HCT116 (cell line): ENCODE measurements around the gene PHC1. TPM values are rescaled to one million over a fixed set of nuclear protein-coding genes. Genes with fewer than 3 reads are reported as not detected.

ENCODE experiments used
- ATAC-seq: fragments of 200-7000 bp; cut with Tn5 transposase; 2 replicates; pipeline ENCODE4 v1.9.1; 2020; ENCODE audit warnings: mild to moderate bottlenecking, moderate library complexity
- BruUV-seq: library from RNA; stranded (reverse); fragments of 400-500 nt; replicated peaks from 2 replicates; lab custom pipeline; 2021; lab: Mats Ljungman, UMichigan
- CTCF ChIA-PET: fragments of 300-600 bp; sonication (Branson Sonifier 250); formaldehyde crosslinking; loops from one replicate; lab custom pipeline; 2021; ENCODE audit warnings: antibody characterized with exemption; lab: Charles Lee
- POLR2A ChIA-PET: fragments of 300-600, 350-600 bp; sonication (Branson Sonifier 250); formaldehyde crosslinking; loops from one replicate; lab custom pipeline; 2021; ENCODE audit warnings: antibody characterized with exemption; lab: Charles Lee
- RAD21 ChIA-PET, 2 experiments: fragments of 300-600 bp; sonication (Branson Sonifier 250); formaldehyde crosslinking; loops; one replicate each; lab custom pipeline; 2023; ENCODE audit warnings: low total read pairs in 2 of 2; ENCODE audit not compliant: uncharacterized antibody in 2 of 2, unreplicated experiment in 2 of 2, low non-redundant PET in 1 of 2; lab: Charles Lee
- DNase-seq: peaks from one replicate; pipeline ENCODE4 v3.0.0-alpha.2; 2010; ENCODE audit warnings: low read depth, low spot score
- H2AFZ ChIP-seq: fragments of 200-600 bp; shearing (Covaris generic), sonication (generic); 2 replicates; pipeline ENCODE4 v1.6.1; 2017; ENCODE audit warnings: low read depth, mixed run types, mixed read lengths, antibody characterized with exemption, low read length; ENCODE audit not compliant: poor library complexity, severe bottlenecking
- H3K27ac ChIP-seq: 2 replicates; pipeline ENCODE4 v1.5.1; 2012; ENCODE audit warnings: low read depth, low read length
- H3K27me3 ChIP-seq: fragments of 200-600 bp; sonication (generic); 2 replicates; pipeline ENCODE4 v1.6.1; 2016; ENCODE audit warnings: mixed run types, low read length, mixed read lengths; ENCODE audit not compliant: insufficient read depth
- H3K36me3 ChIP-seq, 2 experiments: fragments of 200-500 bp in 1 of 2; fragments of 200-600 bp in 1 of 2; sonication (Bioruptor generic) in 1 of 2; sonication (generic) in 1 of 2; 2 replicates each; pipeline versions ENCODE4 v1.5.1 to v1.6.1; 2014 to 2016; ENCODE audit warnings: low read length in 2 of 2, inconsistent platforms in 1 of 2, mixed read lengths in 1 of 2, mixed run types in 1 of 2; ENCODE audit not compliant: insufficient read depth in 2 of 2, control insufficient read depth in 1 of 2
- H3K4me1 ChIP-seq, 2 experiments: fragments of 200-600 bp in 1 of 2; sonication (generic) in 1 of 2; 2 replicates each; pipeline versions ENCODE4 v1.5.1 to v1.6.1; 2012 to 2017; ENCODE audit warnings: low read length in 2 of 2, inconsistent platforms in 1 of 2, mild to moderate bottlenecking in 1 of 2, mixed read lengths in 1 of 2, mixed run types in 1 of 2, moderate library complexity in 1 of 2; ENCODE audit not compliant: insufficient read depth in 2 of 2, control insufficient read depth in 1 of 2
- H3K4me2 ChIP-seq: fragments of 200-600 bp; sonication (generic); 2 replicates; pipeline ENCODE4 v1.6.1; 2017; ENCODE audit warnings: mixed run types, low read length, mixed read lengths
- H3K4me3 ChIP-seq, 2 experiments: fragments of 200-600 bp in 1 of 2; sonication (generic) in 1 of 2; replicated peaks in 1 of 2; 2 replicates each; pipeline ENCODE4 v1.5.1; 2011 to 2016; ENCODE audit warnings: low read length in 2 of 2, control low read depth in 1 of 2, low read depth in 1 of 2, mild to moderate bottlenecking in 1 of 2, mixed read lengths in 1 of 2, mixed run types in 1 of 2
- H3K79me2 ChIP-seq: fragments of 200-600 bp; sonication (generic); 2 replicates; pipeline ENCODE4 v1.6.1; 2017; ENCODE audit warnings: mild to moderate bottlenecking, mixed run types, low read length, moderate library complexity, mixed read lengths; ENCODE audit not compliant: insufficient read depth
- H3K9ac ChIP-seq: fragments of 200-600 bp; sonication (generic); 2 replicates; pipeline ENCODE4 v1.6.1; 2016; ENCODE audit warnings: low read length, mixed read lengths
- H3K9me2 ChIP-seq: fragments of 200-600 bp; sonication (generic), shearing (Covaris generic); 2 replicates; pipeline ENCODE4 v1.6.1; 2017; ENCODE audit warnings: mixed run types, mild to moderate bottlenecking, moderate library complexity; ENCODE audit not compliant: insufficient read depth
- H3K9me3 ChIP-seq, 2 experiments: fragments of 200-500 bp in 1 of 2; fragments of 200-600 bp in 1 of 2; sonication (Bioruptor generic) in 1 of 2; sonication (generic) in 1 of 2; 2 replicates each; pipeline ENCODE4 v1.6.1; 2014 to 2017; ENCODE audit warnings: low read length in 2 of 2, mixed read lengths in 2 of 2, inconsistent platforms in 1 of 2, low read depth in 1 of 2, mild to moderate bottlenecking in 1 of 2, mixed run types in 1 of 2, moderate library complexity in 1 of 2; ENCODE audit not compliant: control insufficient read depth in 1 of 2, insufficient read depth in 1 of 2
- H4K20me1 ChIP-seq: fragments of 200-600 bp; sonication (generic), shearing (Covaris generic); 2 replicates; pipeline ENCODE4 v1.6.1; 2017; ENCODE audit warnings: mixed run types, mild to moderate bottlenecking, moderate library complexity; ENCODE audit not compliant: insufficient read depth
- ATF3 ChIP-seq: IDR thresholded peaks from 2 replicates; pipeline ENCODE4 v1.6.1; 2012
- EGR1 ChIP-seq: IDR thresholded peaks from 2 replicates; pipeline ENCODE4 v1.6.1; 2012; ENCODE audit warnings: low read depth
- ELF1 ChIP-seq: IDR thresholded peaks from 2 replicates; pipeline ENCODE4 v1.6.1; 2012; ENCODE audit warnings: low read depth, borderline replicate concordance
- EZH2phosphoT487 ChIP-seq: fragments of 200-600 bp; IDR thresholded peaks from 2 replicates; pipeline ENCODE4 v1.6.1; 2018; ENCODE audit warnings: antibody characterized with exemption, borderline replicate concordance
- POLR2AphosphoS5 ChIP-seq: IDR thresholded peaks from 2 replicates; pipeline ENCODE4 v1.6.1; 2011; ENCODE audit warnings: mild to moderate bottlenecking, low read depth, low read length, moderate library complexity
- SRF ChIP-seq: IDR thresholded peaks from 2 replicates; pipeline ENCODE4 v1.6.1; 2012; ENCODE audit warnings: low read depth
- TCF7L2 ChIP-seq: IDR thresholded peaks from 2 replicates; pipeline ENCODE4 v1.7.0; 2011; ENCODE audit warnings: borderline replicate concordance, inconsistent platforms; ENCODE audit not compliant: insufficient read depth, insufficient read length; ENCODE audit errors: extremely low read depth
- ZBTB33 ChIP-seq: IDR thresholded peaks from 2 replicates; pipeline ENCODE4 v1.6.1; 2011; ENCODE audit warnings: mild to moderate bottlenecking, low read length, moderate library complexity; ENCODE audit not compliant: insufficient replicate concordance; ENCODE audit errors: extremely low read depth
- ZFX ChIP-seq: fragments of 450-650 bp; IDR thresholded peaks from 2 replicates; pipeline ENCODE4 v1.6.1; 2017
- ZNF274 ChIP-seq: fragments of 200-500 bp; sonication (Bioruptor generic); IDR thresholded peaks from 2 replicates; pipeline ENCODE4 v1.6.1; 2014; ENCODE audit warnings: mild to moderate bottlenecking, low read depth, low read length, inconsistent platforms
- intact Hi-C: fragments of 100-400 bp; cut with micrococcal nuclease; formaldehyde crosslinking; loops from 2 replicates; pipeline ENCODE4 v1.10.0; 2022
- total RNA-seq: library from RNA; stranded (reverse); gene quantifications from one replicate; pipeline ENCODE4 v1.2.1, GENCODE V29; 2021; ENCODE audit not compliant: unreplicated experiment

Gene PHC1
- total RNA-seq, 1 experiment from 2014 or later = 22.8 TPM

- peak overlapping the region; percentile 88 for H3K9ac ChIP-seq
- TSS peak; percentile 63 for BruUV-seq
- H3K36me3 ChIP-seq = peaks cover 14% of the 10 kb centered on the region in 2 experiments; a peak in 3 of 4 replicates
- POLR2A ChIA-PET = interaction anchor here (1.0 kb wide), 1 partner anchor 101 kb away, joined by 5 read pairs; no protein-coding TSS in a partner anchor
- H3K9me2 ChIP-seq = no peaks in the 10 kb centered on the region
- H3K4me1 ChIP-seq = peaks cover 3 to 26% of the 10 kb centered on the region in 2 experiments; a peak in 3 of 4 replicates
- no peak for ATAC-seq
- TF ChIP-seq SRF = no peak
- TF ChIP-seq, all 23 proteins: peak for 0
- Histone ChIP-seq H3K27me3 (no peaks in the 10 kb centered on the region), H3K79me2 (peaks cover 47% of the 10 kb centered on the region), H2AFZ (no peak overlapping the region), H3K4me3 (peak overlapping the region; percentile 70 to 93), H3K9me3 (peaks cover 0 to 3% of the 10 kb centered on the region in 2 experiments; a peak in 1 of 4 replicates), H4K20me1 (no peaks in the 10 kb centered on the region; the same call in 1 of the 2 replicates), H3K27ac (peak overlapping the region; percentile 83), H3K4me2 (peak overlapping the region; percentile 92)
- RAD21 ChIA-PET = no interaction called here
- intact Hi-C loops = loop anchor here (5.0 kb wide), 1 partner anchor 37 kb away; the partner anchor contains the start of gene PHC1
- no peak for DNase-seq
- CTCF ChIA-PET = interaction anchor here (1.0 to 2.3 kb wide), 6 partner anchors 36 to 292 kb away, joined by 3 to 8 read pairs (median 6); no protein-coding TSS in a partner anchor
These were observed 34.5 kb downstream of the PHC1 start for GRCh38 chr12:8948701-8949341.

GRCh38 chr12:8949342-8950220 is 35.3 kb downstream of the PHC1 start, which contains the start of gene M6PR:
M6PR (minus strand) TSS chr12:8949645; CDS start chr12:8946404, 3,241 bp downstream.
- Histone ChIP-seq H3K79me2 (peaks cover 47% of the 10 kb centered on the region), H3K4me1 (peaks cover 3 to 26% of the 10 kb centered on the region in 2 experiments; a peak in 3 of 4 replicates), H2AFZ (peak within 1 kb of the TSS; percentile 87), H3K27me3 (no peaks in the 10 kb centered on the region), H3K4me3 (peak within 1 kb of the TSS; percentile 70 to 93), H3K9me3 (peaks cover 0 to 3% of the 10 kb centered on the region in 2 experiments; a peak in 1 of 4 replicates), H3K4me2 (peak within 1 kb of the TSS; percentile 92), H3K27ac (peak within 1 kb of the TSS; percentile 83), H3K9ac (peak within 1 kb of the TSS; percentile 88), H3K36me3 (peaks cover 12 to 18% of the 10 kb centered on the region in 2 experiments; a peak in 3 of 4 replicates), H4K20me1 (no peaks in the 10 kb centered on the region; the same call in 1 of the 2 replicates), H3K9me2 (no peaks in the 10 kb centered on the region)
- intact Hi-C loops = loop anchor here (5.0 kb wide), 2 partner anchors 37 to 98 kb away; partner anchors contain the start of gene PHC1
- ChIA-PET RAD21 (no interaction called here), CTCF (interaction anchor here (0.8 to 1.3 kb wide), 6 partner anchors 32 to 292 kb away, joined by 3 to 8 read pairs (median 4); no protein-coding TSS in a partner anchor), POLR2A (interaction anchor here (1.0 kb wide), 1 partner anchor 100 kb away, joined by 5 read pairs; no protein-coding TSS in a partner anchor)
- no TSS peak for BruUV-seq
- ATAC-seq (peak; percentile 91), DNase-seq (peak; percentile 90)
- TF ChIP-seq EGR1 (no peak), TCF7L2 (peak; percentile 2), ZFX (no peak), EZH2phosphoT487 (no peak), ZNF274 (no peak), ATF3 (no peak), POLR2AphosphoS5 (peak; percentile 89), ZBTB33 (no peak), ELF1 (peak; percentile 91)
